Cardiac fibroblast (primary cell): Measurements from ENCODE around the gene SEM1.
"Not testable (repeated sequence)": the region's sequence is repeated elsewhere in the genome, so short reads cannot be mapped to it uniquely, and the experiment has no call there.

Source experiments
- DNase-seq, 2 donors: peaks; one replicate each; pipeline versions ENCODE4 v3.0.0 to v3.0.0-alpha.2; 2010; ENCODE audit warnings: low read depth in 2 of 2
- H3K4me3 ChIP-seq, 2 donors: replicated peaks in 1 of 2; 1 replicate in 1 of 2; 2 replicates in 1 of 2; pipeline ENCODE4 v1.5.1; 2011; ENCODE audit warnings: low read depth in 2 of 2, low read length in 2 of 2, mild to moderate bottlenecking in 2 of 2, moderate library complexity in 1 of 2
- TF ChIP-seq, protein P1 (sequence below): IDR thresholded peaks from one replicate; pipeline ENCODE4 v1.5.1; 2011; ENCODE audit warnings: low read depth, mild to moderate bottlenecking, low read length, inconsistent platforms

The SEM1 gene

DNA sequence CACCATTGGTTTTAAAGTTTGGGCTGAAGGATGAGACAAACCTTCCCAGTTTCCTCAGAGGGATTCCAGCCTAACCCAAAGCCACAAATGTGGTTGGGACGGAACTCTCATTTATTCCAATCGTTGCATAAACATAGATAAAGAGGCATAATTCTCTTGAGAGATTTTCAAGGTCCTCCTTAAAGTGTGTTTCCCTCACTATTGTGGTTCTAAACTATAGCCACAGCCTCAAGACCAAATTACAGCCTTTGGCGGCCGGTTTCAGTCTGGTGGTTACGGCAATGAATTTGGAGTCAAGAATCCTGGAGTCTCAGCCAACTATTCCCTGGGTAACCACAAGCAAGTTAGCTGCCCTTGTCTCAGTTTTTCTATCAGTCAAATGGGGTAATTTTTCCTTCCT, 42.6 kb downstream of the SEM1 start:
- no peak for DNase-seq
- TF ChIP-seq, protein P1, sequence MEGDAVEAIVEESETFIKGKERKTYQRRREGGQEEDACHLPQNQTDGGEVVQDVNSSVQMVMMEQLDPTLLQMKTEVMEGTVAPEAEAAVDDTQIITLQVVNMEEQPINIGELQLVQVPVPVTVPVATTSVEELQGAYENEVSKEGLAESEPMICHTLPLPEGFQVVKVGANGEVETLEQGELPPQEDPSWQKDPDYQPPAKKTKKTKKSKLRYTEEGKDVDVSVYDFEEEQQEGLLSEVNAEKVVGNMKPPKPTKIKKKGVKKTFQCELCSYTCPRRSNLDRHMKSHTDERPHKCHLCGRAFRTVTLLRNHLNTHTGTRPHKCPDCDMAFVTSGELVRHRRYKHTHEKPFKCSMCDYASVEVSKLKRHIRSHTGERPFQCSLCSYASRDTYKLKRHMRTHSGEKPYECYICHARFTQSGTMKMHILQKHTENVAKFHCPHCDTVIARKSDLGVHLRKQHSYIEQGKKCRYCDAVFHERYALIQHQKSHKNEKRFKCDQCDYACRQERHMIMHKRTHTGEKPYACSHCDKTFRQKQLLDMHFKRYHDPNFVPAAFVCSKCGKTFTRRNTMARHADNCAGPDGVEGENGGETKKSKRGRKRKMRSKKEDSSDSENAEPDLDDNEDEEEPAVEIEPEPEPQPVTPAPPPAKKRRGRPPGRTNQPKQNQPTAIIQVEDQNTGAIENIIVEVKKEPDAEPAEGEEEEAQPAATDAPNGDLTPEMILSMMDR = no peak
- no peak overlapping the region for H3K4me3 ChIP-seq

DNA sequence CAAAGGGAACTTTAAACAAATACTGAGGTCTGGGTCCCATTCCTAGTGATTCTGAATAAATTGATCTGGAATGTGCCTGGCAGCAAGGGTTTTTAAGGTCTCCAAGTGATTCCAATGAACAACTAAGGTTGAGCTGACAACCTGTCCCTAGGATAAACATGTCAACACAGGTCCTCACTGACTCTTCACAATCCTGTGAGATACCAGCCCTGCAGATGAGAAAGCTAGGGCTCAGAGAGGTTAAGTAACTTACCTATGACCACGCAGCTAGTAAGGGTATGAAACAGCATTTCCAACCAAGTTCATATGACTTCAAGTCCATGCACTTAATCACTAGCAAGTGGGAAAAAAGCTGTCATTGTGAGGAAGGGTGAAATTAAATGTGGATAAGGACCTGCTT, 44.0 kb downstream of the SEM1 start:
- TF ChIP-seq, protein P1 = no peak
- no peak overlapping the region for H3K4me3 ChIP-seq
- no peak for DNase-seq

DNA sequence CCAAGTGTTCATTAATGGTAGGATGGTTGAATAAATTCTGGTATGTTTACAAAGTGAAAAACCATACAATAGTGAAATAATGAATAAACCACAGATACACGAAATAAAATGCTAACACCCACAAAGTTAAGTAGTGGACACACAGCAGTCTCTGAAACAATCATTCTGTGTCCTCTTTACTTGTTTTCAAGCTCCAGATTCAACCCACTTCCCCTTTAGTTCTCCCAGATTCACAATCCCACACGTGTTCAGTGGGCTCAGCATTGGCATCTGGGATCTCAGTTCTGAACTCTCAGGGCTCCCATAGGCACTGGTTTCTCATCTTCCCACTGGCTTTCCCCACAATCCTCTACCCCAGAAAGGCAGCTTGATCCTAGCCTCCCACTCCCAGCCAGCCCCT, 44.9 kb downstream of the SEM1 start:
- no peak overlapping the region for H3K4me3 ChIP-seq
- DNase-seq = no peak
- TF ChIP-seq, protein P1 = no peak

DNA sequence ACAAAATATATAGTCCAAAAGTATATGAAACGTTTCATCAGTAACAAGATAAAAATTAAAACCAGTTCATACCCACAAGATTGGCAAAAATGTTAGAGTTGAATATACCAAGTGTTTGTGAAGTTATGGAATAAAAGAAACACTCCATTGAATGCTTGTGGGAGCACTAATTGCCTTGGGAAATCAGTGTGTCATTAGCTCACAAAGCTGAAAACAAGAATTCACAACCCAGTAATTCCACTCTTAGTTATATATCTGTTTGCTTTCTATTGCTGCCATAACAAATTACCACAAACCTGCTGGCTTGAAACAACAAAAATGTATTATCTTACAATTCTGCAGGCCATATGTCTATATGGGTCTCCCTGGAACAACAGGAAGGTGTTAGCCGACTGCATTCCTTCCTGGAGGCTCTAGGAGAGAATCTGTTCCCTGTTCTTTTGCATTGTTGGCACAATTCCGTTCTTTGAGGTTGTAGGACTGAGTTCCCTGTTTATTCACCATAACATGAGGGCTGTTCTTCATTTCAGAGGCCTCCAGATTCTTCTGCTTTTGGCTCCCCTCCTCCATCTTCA, 45.7 kb downstream of the SEM1 start:
- TF ChIP-seq, protein P1 = no peak
- no peak for DNase-seq
- no peak overlapping the region for H3K4me3 ChIP-seq

DNA sequence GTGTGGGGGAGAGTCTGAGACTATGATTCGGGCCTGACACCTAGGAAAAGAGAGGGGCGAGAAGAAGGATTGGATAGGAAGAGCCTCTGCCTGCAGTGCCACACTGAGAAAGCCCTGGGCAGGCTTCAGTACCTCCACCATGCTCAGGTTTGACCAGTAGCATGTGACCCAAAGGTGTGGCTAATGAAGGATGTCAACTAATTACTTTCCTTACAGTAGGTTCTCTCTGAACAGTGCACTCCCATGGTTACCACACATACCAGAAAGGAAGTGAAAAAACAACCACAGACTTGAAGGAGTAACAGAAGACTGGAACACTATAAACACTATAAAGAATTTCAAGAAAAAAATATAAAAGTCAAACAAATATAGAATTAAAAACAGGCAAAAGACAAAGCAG, 46.2 kb downstream of the SEM1 start:
- TF ChIP-seq, protein P1 = no peak
- no peak overlapping the region for H3K4me3 ChIP-seq
- DNase-seq = no peak

DNA sequence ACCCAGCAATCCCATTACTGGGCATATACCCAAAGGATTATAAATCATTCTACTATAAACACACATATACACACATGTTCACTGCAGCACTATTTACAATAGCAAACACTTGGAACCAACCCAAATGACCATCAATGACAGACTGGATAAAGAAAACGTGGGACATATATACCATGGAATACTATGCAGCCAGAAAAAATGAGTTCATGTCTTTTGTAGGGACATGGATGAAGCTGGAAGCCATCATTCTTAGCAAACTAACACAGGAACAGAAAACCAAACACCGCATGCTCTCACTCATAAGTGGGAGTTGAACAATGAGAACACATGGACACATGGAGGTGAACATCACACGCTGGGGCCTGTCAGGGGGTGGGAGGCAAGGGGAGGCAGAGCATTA, 47.5 kb downstream of the SEM1 start:
- not testable (repeated sequence) for DNase-seq, H3K4me3 ChIP-seq

DNA sequence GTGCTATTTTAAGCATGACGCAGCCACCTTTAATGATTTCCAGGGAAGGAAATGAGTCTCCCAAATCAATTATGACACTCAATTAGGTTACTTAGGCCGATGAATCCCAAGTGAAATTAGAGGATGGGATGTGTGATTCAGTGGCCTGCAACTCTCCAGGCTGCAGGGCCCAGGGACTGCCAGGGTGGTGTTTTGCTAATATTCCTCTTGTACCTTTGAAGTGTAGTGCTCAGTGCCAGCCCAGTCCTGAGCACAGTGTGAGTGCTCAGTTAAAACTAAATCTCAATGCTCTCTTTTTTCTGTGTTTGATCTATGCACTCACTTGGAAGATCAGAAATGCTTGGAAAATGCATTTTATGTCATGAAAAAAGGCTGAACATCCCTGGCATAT, 51.6 kb downstream of the SEM1 start:
- TF ChIP-seq, protein P1 = no peak
- no peak for DNase-seq
- H3K4me3 ChIP-seq = no peak overlapping the region
